ENCODE results near the gene PARS2.

GRCh38 chr1:54809496-54810074, 45.3 kb upstream of the PARS2 start:
- TF ChIP-seq NFE2L2 (IDR thresholded peaks at IDR 0.05; ENCODE audit: low read depth, low read length) (no peak), CTCF (conservative IDR thresholded peaks at IDR 0.05; ENCODE audit: low read depth, low read length) (no peak), POLR2A (IDR thresholded peaks at IDR 0.05; ENCODE audit: low read depth, low read length) (no peak), RAD21 (IDR thresholded peaks at IDR 0.05; ENCODE audit: low read length) (no peak), CEBPB (IDR thresholded peaks at IDR 0.05; ENCODE audit: low read depth, low read length) (no peak)
- TF ChIP-seq, protein P1, sequence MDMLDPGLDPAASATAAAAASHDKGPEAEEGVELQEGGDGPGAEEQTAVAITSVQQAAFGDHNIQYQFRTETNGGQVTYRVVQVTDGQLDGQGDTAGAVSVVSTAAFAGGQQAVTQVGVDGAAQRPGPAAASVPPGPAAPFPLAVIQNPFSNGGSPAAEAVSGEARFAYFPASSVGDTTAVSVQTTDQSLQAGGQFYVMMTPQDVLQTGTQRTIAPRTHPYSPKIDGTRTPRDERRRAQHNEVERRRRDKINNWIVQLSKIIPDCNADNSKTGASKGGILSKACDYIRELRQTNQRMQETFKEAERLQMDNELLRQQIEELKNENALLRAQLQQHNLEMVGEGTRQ (IDR thresholded peaks at IDR 0.05; ENCODE audit: low read depth, low read length), result no peak
